Measurements from ENCODE around the gene LYPD8. TPM values are rescaled to one million over a fixed set of nuclear protein-coding genes. Genes with fewer than 3 reads are reported as not detected.
"Not testable (repeated sequence)": the region's sequence is repeated elsewhere in the genome, so short reads cannot be mapped to it uniquely, and the experiment has no call there.

Gene LYPD8, protein sequence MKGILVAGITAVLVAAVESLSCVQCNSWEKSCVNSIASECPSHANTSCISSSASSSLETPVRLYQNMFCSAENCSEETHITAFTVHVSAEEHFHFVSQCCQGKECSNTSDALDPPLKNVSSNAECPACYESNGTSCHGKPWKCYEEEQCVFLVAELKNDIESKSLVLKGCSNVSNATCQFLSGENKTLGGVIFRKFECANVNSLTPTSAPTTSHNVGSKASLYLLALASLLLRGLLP
- polyA plus RNA-seq (ENCODE audit: insufficient read depth in 1 of 5, insufficient read length in 5 of 5, low replicate concordance in 1 of 5) = not detected
- long read RNA-seq, donor 1 = 0 reads
- long read RNA-seq, donor 2 = 0 reads
- long read RNA-seq, donor 3 = 0 reads
- long read RNA-seq, donor 4 = 0 reads
- long read RNA-seq, donor 5 = 0 reads
- long read RNA-seq, donor 6 = 0 reads
- long read RNA-seq, donor 7 = 0 reads
- long read RNA-seq, donor 8, partial matches to known transcripts = 42 of 42 reads
- long read RNA-seq, donor 8, other reads (novel, unspliced or antisense) = 0 of 42 reads

- DNase-seq = no peak
Observed at GRCh38 chr1:248755517-248755916, at the start of gene LYPD8. LYPD8 (minus strand) TSS chr1:248755759; CDS start chr1:248751081, 4,678 bp downstream.

- DNase-seq = no peak
Observed at GRCh38 chr1:248804771-248805681, 49.5 kb upstream of the LYPD8 start.

- not testable (repeated sequence) for DNase-seq
Observed at GRCh38 chr1:248803501-248803900, 47.9 kb upstream of the LYPD8 start.

- DNase-seq = no peak
Observed at GRCh38 chr1:248802454-248802853, 46.9 kb upstream of the LYPD8 start.

DNA sequence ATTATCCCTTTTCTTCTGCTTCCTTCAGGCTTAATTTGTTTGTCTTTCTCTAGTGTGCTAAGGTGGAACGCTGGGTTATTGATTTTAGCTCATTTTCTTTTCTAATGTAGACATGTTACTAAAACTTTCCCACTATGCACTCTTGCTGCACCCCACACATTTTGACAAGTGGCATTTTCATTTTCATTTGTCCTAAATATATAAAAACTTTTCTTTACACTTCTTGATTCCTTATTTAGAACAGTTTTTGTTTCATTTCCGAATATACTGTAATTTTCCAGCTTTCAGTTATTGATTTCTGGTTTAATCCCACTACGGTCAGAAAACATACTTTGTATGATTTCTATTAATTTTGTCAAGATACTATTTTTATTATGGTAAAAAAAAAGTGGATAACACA lies 44.9 kb upstream of the LYPD8 start:
- DNase-seq = no peak

- DNase-seq = no peak
Observed at GRCh38 chr1:248798791-248799190, 43.2 kb upstream of the LYPD8 start.

- DNase-seq = not testable (repeated sequence)
Observed at GRCh38 chr1:248794663-248795062, 39.1 kb upstream of the LYPD8 start.

GRCh38 chr1:248793592-248793991 lies 38.0 kb upstream of the LYPD8 start:
- no peak for DNase-seq

DNA sequence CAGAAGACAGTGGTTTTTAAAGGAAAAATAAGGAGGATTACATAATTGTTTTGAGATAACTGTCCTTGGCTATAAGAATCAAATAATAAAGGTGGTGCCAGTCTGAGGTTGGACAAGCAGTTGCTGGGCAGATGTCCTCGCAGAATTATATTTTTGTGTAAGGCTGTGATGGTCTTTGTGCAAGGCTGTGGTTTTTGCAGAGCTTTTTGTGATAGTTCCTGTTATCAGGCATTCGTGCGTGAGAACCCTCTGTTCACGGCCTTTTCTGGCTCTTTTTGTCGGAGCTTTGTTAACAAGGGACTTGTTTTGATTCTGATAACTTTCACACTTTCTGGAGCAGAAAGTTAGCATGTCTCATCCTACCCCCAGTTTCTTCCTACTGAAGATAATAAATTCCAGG lies 36.8 kb upstream of the LYPD8 start:
- no peak for DNase-seq

DNA sequence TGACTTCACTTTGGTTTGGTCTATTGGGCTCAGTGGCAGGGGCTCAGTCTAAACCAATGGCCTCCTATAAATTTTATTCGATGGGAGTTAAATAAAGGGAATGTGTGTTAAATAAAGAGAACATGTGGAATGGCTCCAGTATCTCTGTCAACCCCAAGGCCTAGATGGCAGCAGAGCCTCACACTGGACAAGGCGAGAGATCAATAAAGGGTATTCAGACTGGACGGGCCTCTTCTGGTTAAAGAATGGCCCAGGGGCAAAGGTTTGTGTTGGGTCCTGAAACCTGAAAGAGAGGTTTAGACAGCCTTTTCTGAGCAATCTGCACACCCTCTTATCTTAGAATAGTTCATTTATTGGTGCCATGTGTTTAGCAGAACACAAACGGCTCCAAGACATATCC lies 35.5 kb upstream of the LYPD8 start:
- DNase-seq = no peak

DNA sequence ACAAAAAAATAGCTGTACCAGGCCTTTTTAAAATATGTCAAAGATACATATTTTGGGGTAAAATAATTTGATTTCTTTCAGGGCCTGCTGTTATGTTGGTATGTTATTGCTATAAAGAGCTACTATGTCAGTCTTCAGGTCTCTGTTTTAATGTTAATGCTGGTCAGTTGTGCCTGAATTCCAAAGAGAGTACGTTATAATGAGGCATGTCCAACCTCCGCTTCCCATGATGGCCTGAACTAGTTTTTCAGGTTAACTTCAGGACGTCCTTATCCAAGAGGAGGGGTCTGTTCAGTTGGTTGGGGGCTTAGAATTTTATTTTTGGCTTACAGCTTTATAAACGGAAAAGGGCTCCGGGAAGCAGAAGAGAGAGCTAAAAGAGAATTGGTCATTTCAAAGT lies 34.9 kb upstream of the LYPD8 start:
- no peak for DNase-seq

DNA sequence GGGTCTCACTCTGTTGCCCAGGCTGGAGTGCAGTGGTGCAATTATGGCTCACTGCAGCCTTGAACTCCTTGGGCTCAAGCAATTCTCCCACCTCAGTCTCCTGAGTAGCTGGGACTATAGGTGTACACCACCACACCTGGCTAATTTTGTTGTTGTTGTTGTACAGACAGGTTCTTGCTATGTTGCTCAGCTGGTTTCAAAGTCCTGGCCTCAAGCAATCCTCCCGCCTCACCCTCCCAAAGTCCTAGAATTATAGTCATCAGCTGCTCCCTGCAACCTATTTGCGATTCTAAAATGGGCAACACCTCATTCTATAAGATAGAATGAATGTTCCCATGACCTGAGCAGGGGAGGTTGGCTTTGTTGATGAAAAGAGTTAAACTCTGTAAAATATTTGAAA lies 33.8 kb upstream of the LYPD8 start:
- DNase-seq = not testable (repeated sequence)

- DNase-seq = no peak
Observed at GRCh38 chr1:248788327-248788726, 32.8 kb upstream of the LYPD8 start.

DNA sequence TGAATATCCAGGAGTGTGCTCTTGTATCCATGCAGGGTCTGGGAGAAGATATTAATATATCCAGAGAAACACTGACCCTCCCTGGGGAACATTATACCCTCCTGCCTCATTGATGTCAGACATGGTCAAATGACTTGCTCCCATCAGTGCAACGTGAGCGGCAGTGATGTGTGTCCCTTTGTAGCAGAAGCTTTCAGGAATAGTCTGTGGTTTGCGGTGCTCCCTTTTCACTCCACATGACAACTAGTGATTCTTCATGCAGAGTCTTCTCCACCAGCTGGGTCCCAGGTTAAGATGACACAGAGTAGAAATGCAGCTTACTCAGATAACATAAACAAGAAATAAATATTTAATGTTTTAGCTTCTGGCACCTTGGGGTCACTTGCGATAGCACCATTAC lies 31.9 kb upstream of the LYPD8 start:
- no peak for DNase-seq

GRCh38 chr1:248786156-248786555 lies 30.6 kb upstream of the LYPD8 start:
- no peak for DNase-seq

- no peak for DNase-seq
Observed at GRCh38 chr1:248783367-248783766, 27.8 kb upstream of the LYPD8 start.

DNA sequence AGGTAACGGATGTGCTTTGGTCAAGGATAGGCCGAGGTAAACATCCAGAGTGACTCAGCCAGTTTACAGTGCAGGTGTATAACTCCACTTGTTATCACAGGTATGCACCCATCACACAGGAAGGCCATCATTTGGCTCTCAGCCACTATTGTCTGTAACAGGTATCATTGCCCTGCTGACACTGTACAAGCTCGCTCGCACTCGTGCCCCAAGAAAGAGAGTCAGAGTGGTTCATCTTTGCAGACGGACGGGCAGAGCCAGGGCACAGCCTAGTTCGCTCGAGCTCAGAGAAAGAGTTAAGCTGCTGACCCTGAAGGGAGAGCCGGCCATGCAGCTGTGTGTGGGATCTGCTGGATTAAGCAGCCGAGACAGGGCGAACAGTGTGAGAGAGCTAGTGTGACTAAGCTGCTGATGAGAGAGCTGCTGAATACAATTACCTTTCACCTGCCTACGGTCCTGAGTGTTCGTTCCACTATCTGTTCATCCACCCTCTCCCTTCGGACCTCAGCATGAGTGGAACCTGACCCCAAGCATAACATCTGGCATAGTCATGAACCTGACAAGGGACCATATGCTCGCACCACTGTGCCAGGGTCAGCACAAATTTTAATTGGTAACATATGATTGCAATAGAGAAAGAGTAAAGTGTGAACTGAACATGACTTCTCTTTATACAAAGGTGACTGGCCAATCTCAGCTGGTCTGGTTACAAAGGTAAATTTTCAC lies 27.0 kb upstream of the LYPD8 start:
- no peak for DNase-seq

DNA sequence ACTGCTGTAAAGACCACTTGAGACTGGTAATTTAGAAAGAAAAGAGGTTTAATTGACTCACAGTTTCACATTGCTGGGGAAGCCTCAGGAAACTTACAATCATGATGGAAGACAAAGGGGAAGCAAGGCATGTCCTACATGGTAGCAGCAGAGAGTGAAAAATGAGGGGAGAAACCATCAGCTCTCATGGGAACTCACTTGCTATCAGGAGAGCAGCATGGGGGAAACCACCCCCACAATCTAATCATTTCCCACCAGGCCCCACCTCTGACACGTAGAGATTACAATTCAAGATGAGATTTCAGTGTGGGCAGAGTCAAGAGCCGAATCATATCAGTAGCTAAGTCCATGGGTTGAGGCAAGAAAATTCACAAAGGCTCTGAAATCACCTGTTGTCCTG lies 23.8 kb upstream of the LYPD8 start:
- DNase-seq = no peak

DNA sequence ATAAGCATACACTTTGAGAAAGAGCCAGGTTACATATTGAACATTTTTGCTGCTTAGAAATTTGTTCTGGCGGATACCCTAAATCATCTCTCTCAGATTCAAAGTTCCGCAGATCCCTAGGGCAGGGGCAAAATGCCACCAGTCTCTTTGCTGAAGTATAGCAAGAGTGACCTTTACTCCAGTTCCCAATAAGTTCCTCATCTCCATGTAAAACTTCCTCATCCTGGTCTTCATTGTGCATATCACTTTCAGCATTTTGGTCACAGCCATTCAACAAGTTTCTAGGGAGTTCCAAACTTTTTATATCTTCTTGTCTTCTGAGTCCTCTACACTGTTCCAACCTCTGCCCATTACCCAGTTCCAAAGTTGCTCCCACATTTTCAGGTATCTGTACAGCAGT lies 23.3 kb upstream of the LYPD8 start:
- no peak for DNase-seq

DNA sequence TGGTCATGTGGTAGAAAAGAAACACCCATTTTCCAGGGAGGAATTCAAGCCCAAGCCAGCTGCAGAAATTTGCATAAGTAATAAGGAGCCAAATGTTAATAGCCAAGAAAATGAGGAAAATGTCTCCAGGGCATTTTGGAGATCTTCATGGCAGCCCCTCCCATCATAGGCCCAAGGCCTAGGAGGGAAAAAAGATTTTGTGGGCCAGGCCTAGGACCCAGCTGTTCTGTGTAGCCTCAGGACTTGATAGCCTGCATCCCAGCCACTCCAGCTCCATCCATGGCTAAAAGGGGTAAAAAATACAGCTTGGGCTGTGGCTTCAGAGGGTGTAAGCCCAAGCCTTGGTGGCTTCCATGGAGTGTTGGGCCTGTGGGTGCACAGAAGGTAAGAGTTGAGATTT lies 21.4 kb upstream of the LYPD8 start:
- no peak for DNase-seq

- no peak for DNase-seq
Observed at GRCh38 chr1:248775441-248775840, 19.9 kb upstream of the LYPD8 start.

DNA sequence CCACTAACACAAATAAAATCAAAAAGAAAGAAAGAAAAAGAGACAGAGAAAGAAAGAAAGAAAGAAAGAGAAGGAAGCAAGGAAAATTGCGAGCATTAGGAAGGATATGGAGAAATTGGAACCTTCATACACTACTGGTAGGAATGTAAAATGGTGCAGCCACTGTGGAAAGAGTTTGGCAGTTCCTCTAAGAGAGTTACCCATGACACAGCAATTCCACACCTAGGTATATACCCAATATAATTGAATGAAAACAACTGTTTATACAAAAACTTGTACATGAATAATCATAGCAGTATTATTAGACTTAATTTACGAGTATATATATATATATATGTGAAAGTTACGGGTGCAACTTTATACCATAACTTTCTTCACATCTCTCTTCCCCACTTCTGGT lies 4.1 kb upstream of the LYPD8 start:
- no peak for DNase-seq

Measured in right lung (tissue), 10 donors.